Vagina (tissue), 2 donors: ENCODE results near the gene IFNA1. TPM values are rescaled to one million over a fixed set of nuclear protein-coding genes. Genes with fewer than 3 reads are reported as not detected.
A peak's percentile ranks its signal among the peaks of the same experiment; 100 is the strongest.

Experiments
- DNase-seq, 2 donors: peaks; one replicate each; pipeline ENCODE4 v3.0.0-alpha.2; 2017; ENCODE audit errors: extremely low spot score in 2 of 2
- H3K27ac ChIP-seq: fragments of 200-600 bp; sonication (generic); one replicate; pipeline ENCODE4 v1.5.1; 2019
- H3K27me3 ChIP-seq: fragments of 200-600 bp; sonication (generic); one replicate; pipeline ENCODE4 v1.5.1; 2019
- H3K36me3 ChIP-seq, 2 donors: fragments of 200-600 bp; sonication (generic); one replicate each; pipeline ENCODE4 v1.5.1; 2017 to 2019
- H3K4me1 ChIP-seq: fragments of 200-600 bp; sonication (generic); one replicate; pipeline ENCODE4 v1.5.1; 2019
- H3K4me3 ChIP-seq, 2 donors: fragments of 200-600 bp; sonication (generic); 1 replicate in 1 of 2; 2 replicates in 1 of 2; pipeline ENCODE4 v1.5.1; 2016 to 2019
- H3K9me3 ChIP-seq: fragments of 200-600 bp; sonication (generic); one replicate; pipeline ENCODE4 v1.5.1; 2019
- POLR2A ChIP-seq, 2 donors: fragments of 450-650 bp; IDR thresholded peaks; one replicate each; pipeline ENCODE4 v1.6.1; 2017; ENCODE audit warnings: antibody characterized with exemption in 2 of 2, mild to moderate bottlenecking in 2 of 2, moderate library complexity in 2 of 2
- POLR2AphosphoS5 ChIP-seq, 2 donors: sonication (generic); formaldehyde crosslinking; IDR thresholded peaks; one replicate each; pipeline ENCODE4 v1.9.0; 2017; ENCODE audit warnings: antibody characterized with exemption in 2 of 2, mild to moderate bottlenecking in 2 of 2, low read depth in 1 of 2; ENCODE audit not compliant: insufficient read depth in 1 of 2
- intact Hi-C: fragments of 100-400 bp; cut with DNase I; formaldehyde crosslinking; loops from one replicate; pipeline ENCODE4 v1.15.1; 2023
- total RNA-seq: library from RNA; depleted of rRNA; stranded (reverse); fragments of >200 nt; gene quantifications from one replicate; pipeline ENCODE4 v1.2.3, GENCODE V29; 2016
- TF ChIP-seq, protein P1 (sequence below), 3 experiments: fragments of 450-650 bp in 2 of 3; fragments of 200-600 bp in 1 of 3; sonication (generic) in 1 of 3; IDR thresholded peaks; one replicate each; pipeline ENCODE4 v1.5.1; 2017 to 2019; ENCODE audit warnings: antibody characterized with exemption in 3 of 3, mild to moderate bottlenecking in 2 of 3, moderate library complexity in 2 of 3

Gene IFNA1
- total RNA-seq: not detected

DNA sequence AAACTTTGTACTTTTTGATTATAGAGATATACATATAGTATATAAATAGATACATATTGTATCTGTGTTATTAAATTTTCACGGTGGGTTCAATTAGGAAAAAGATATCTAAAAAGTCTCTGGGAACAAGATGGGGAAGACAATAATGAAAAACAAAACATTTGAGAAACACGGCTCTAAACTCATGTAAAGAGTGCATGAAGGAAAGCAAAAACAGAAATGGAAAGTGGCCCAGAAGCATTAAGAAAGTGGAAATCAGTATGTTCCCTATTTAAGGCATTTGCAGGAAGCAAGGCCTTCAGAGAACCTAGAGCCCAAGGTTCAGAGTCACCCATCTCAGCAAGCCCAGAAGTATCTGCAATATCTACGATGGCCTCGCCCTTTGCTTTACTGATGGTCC is at the start of gene IFNA1:
TSS of gene IFNA1 (plus strand) at position 301 of the 400 bp plus-strand sequence. CDS start at position 370, 69 bp downstream.
- no peak for TF ChIP-seq POLR2AphosphoS5 (IDR thresholded peaks at IDR 0.05; ENCODE audit: insufficient read depth in 1 of 2, low read depth in 1 of 2)
- TF ChIP-seq, protein P1, sequence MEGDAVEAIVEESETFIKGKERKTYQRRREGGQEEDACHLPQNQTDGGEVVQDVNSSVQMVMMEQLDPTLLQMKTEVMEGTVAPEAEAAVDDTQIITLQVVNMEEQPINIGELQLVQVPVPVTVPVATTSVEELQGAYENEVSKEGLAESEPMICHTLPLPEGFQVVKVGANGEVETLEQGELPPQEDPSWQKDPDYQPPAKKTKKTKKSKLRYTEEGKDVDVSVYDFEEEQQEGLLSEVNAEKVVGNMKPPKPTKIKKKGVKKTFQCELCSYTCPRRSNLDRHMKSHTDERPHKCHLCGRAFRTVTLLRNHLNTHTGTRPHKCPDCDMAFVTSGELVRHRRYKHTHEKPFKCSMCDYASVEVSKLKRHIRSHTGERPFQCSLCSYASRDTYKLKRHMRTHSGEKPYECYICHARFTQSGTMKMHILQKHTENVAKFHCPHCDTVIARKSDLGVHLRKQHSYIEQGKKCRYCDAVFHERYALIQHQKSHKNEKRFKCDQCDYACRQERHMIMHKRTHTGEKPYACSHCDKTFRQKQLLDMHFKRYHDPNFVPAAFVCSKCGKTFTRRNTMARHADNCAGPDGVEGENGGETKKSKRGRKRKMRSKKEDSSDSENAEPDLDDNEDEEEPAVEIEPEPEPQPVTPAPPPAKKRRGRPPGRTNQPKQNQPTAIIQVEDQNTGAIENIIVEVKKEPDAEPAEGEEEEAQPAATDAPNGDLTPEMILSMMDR (IDR thresholded peaks at IDR 0.05): no peak
- TF ChIP-seq POLR2A (IDR thresholded peaks at IDR 0.05): no peak
- H3K4me1 ChIP-seq: no peaks in the 10 kb centered on the region
- H3K27me3 ChIP-seq: no peaks in the 10 kb centered on the region
- H3K36me3 ChIP-seq: no peaks in the 10 kb centered on the region
- DNase-seq: no peak
- no peak within 1 kb of the TSS for H3K4me3 ChIP-seq
- no peaks in the 10 kb centered on the region for H3K9me3 ChIP-seq
- H3K27ac ChIP-seq: no peak within 1 kb of the TSS
- intact Hi-C loops: no loop called here

DNA sequence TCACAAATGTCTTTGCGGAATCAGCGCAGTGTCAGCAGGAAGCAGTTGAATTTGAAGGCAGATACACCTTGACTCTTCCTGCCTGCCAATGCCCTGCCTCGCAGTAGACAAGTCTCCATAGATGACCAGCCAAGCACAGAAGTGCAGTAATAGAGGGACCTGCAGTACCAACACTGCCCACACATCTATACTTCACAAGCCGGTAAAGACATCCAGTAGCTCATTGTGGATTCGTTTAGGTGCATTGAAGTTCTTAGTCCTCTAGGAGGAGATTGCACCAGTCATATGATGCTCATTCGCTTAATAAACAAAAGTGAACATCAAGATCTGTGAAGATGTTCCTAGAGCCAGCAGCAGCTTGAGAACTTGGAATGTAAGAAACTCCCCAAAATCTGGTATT is 48.0 kb upstream of the IFNA1 start:
- Histone ChIP-seq H3K4me3 (no peak overlapping the region), H3K36me3 (no peaks in the 10 kb centered on the region), H3K27me3 (no peaks in the 10 kb centered on the region), H3K27ac (no peak overlapping the region), H3K4me1 (peaks cover 7% of the 10 kb centered on the region), H3K9me3 (no peaks in the 10 kb centered on the region)
- TF ChIP-seq, protein P1 (IDR thresholded peaks at IDR 0.05): no peak
- TF ChIP-seq POLR2A (IDR thresholded peaks at IDR 0.05): no peak
- no peak for TF ChIP-seq POLR2AphosphoS5 (IDR thresholded peaks at IDR 0.05; ENCODE audit: insufficient read depth in 1 of 2, low read depth in 1 of 2)
- intact Hi-C loops: loop anchor here (10.0 kb wide), 1 partner anchor 47 kb away; no protein-coding TSS in a partner anchor
- no peak for DNase-seq

GRCh38 chr9:21395778-21396717 is 44.2 kb upstream of the IFNA1 start:
- intact Hi-C loops: loop anchor here (10.0 kb wide), 1 partner anchor 51 kb away; no protein-coding TSS in a partner anchor
- DNase-seq: no peak
- Histone ChIP-seq H3K36me3 (no peaks in the 10 kb centered on the region), H3K4me3 (peak overlapping the region; percentile 45), H3K4me1 (peaks cover 7% of the 10 kb centered on the region), H3K27me3 (no peaks in the 10 kb centered on the region), H3K9me3 (no peaks in the 10 kb centered on the region), H3K27ac (no peak overlapping the region)
- TF ChIP-seq POLR2AphosphoS5 (IDR thresholded peaks at IDR 0.05; ENCODE audit: insufficient read depth in 1 of 2, low read depth in 1 of 2): peak in 1 of 2 donors; percentile 36
- no peak for TF ChIP-seq POLR2A (IDR thresholded peaks at IDR 0.05)
- TF ChIP-seq, protein P1 (IDR thresholded peaks at IDR 0.05): peak; percentile 28 to 65 (median 51)

DNA sequence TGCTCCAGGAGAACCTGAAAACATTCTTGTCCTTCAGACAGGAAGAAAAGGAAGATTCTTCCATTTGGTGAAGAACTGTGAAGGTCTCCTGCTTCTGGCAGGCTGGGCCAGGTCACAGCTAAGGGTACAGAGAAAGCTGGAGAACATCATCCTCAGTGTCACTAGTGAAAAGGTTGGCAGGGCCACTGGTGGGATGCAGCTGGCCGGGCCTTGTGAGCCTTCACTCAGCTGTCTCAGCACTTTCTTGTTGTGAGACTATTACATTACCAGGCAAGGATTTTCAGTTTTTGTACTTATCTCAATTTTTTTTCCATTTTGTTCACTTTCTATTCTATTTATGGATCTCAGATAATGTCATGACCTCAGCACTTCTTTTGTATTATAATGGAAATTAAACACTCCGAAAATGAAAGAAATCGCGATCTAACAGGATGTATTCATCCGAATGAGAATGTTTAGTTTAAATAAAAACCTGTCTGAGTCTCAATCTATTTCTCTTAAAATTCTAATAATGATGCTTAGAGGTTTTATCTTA is 41.2 kb upstream of the IFNA1 start:
- H3K4me3 ChIP-seq: no peak overlapping the region
- DNase-seq: no peak
- H3K27me3 ChIP-seq: peaks cover 4% of the 10 kb centered on the region
- no peak overlapping the region for H3K27ac ChIP-seq
- H3K9me3 ChIP-seq: no peaks in the 10 kb centered on the region
- intact Hi-C loops: loop anchor here (10.0 kb wide), 1 partner anchor 54 kb away; no protein-coding TSS in a partner anchor
- H3K4me1 ChIP-seq: peaks cover 15% of the 10 kb centered on the region
- no peaks in the 10 kb centered on the region for H3K36me3 ChIP-seq
- TF ChIP-seq, protein P1 (IDR thresholded peaks at IDR 0.05): no peak
- no peak for TF ChIP-seq POLR2A (IDR thresholded peaks at IDR 0.05)
- TF ChIP-seq POLR2AphosphoS5 (IDR thresholded peaks at IDR 0.05; ENCODE audit: insufficient read depth in 1 of 2, low read depth in 1 of 2): no peak
